ENCODE measurements around the gene MARVELD2.

Gene MARVELD2

GRCh38 chr5:69485471-69485870 is 70.6 kb downstream of the MARVELD2 start:
- H3K9ac ChIP-seq (ENCODE audit: insufficient read length), result no peak overlapping the region
- H3K4me3 ChIP-seq, result no peak overlapping the region
- H3K36me3 ChIP-seq (ENCODE audit: insufficient read depth, low read length), result no peaks in the 10 kb centered on the region
- no peak overlapping the region for H3K27ac ChIP-seq
- H3K9me3 ChIP-seq (ENCODE audit: low read depth, low read length), result no peaks in the 10 kb centered on the region
- DNase-seq (ENCODE audit: low read depth, low spot score), result no peak
- no peak for TF ChIP-seq FOXP2 (optimal IDR thresholded peaks at IDR 0.05; ENCODE audit: control extremely low read depth, extremely low read length, insufficient read depth)
- TF ChIP-seq EZH2 (IDR thresholded peaks at IDR 0.05), result no peak
- TF ChIP-seq POLR2AphosphoS5 (IDR thresholded peaks at IDR 0.05; ENCODE audit: borderline replicate concordance, low read depth, low read length), result no peak

GRCh38 chr5:69489246-69489645 is 74.3 kb downstream of the MARVELD2 start:
- TF ChIP-seq FOXP2 (optimal IDR thresholded peaks at IDR 0.05; ENCODE audit: control extremely low read depth, extremely low read length, insufficient read depth), result no peak
- no peak for TF ChIP-seq EZH2 (IDR thresholded peaks at IDR 0.05)
- no peak for TF ChIP-seq POLR2AphosphoS5 (IDR thresholded peaks at IDR 0.05; ENCODE audit: borderline replicate concordance, low read depth, low read length)
- no peak for DNase-seq (ENCODE audit: low read depth, low spot score)
- Histone ChIP-seq H3K4me3 (no peak overlapping the region), H3K27ac (no peak overlapping the region), H3K9ac (ENCODE audit: insufficient read length) (no peak overlapping the region), H3K9me3 (ENCODE audit: low read depth, low read length) (no peaks in the 10 kb centered on the region), H3K36me3 (ENCODE audit: insufficient read depth, low read length) (no peaks in the 10 kb centered on the region)

- H3K36me3 ChIP-seq (ENCODE audit: insufficient read depth, low read length), result no peaks in the 10 kb centered on the region
- H3K9me3 ChIP-seq (ENCODE audit: low read depth, low read length), result no peaks in the 10 kb centered on the region
- no peak overlapping the region for H3K27ac ChIP-seq
- no peak overlapping the region for H3K4me3 ChIP-seq
- TF ChIP-seq POLR2AphosphoS5 (IDR thresholded peaks at IDR 0.05; ENCODE audit: borderline replicate concordance, low read depth, low read length) (no peak), EZH2 (IDR thresholded peaks at IDR 0.05) (no peak), FOXP2 (optimal IDR thresholded peaks at IDR 0.05; ENCODE audit: control extremely low read depth, extremely low read length, insufficient read depth) (no peak)
- no peak overlapping the region for H3K9ac ChIP-seq (ENCODE audit: insufficient read length)
- DNase-seq (ENCODE audit: low read depth, low spot score), result no peak
These were observed 76.1 kb downstream of the MARVELD2 start for GRCh38 chr5:69491027-69491426.

- Histone ChIP-seq H3K4me3 (peak overlapping the region; percentile 92), H3K27ac (no peak overlapping the region), H3K9me3 (ENCODE audit: low read depth, low read length) (no peaks in the 10 kb centered on the region), H3K36me3 (ENCODE audit: insufficient read depth, low read length) (no peaks in the 10 kb centered on the region), H3K9ac (ENCODE audit: insufficient read length) (peak overlapping the region; percentile 18)
- DNase-seq (ENCODE audit: low read depth, low spot score), result no peak
- TF ChIP-seq POLR2AphosphoS5 (IDR thresholded peaks at IDR 0.05; ENCODE audit: borderline replicate concordance, low read depth, low read length) (no peak), EZH2 (IDR thresholded peaks at IDR 0.05) (no peak), FOXP2 (optimal IDR thresholded peaks at IDR 0.05; ENCODE audit: control extremely low read depth, extremely low read length, insufficient read depth) (no peak)
These were observed 77.0 kb downstream of the MARVELD2 start for GRCh38 chr5:69491838-69492390.

- TF ChIP-seq FOXP2 (optimal IDR thresholded peaks at IDR 0.05; ENCODE audit: control extremely low read depth, extremely low read length, insufficient read depth), result no peak
- TF ChIP-seq POLR2AphosphoS5 (IDR thresholded peaks at IDR 0.05; ENCODE audit: borderline replicate concordance, low read depth, low read length), result peak; percentile 77
- no peaks in the 10 kb centered on the region for H3K36me3 ChIP-seq (ENCODE audit: insufficient read depth, low read length)
- H3K4me3 ChIP-seq, result peak within 1 kb of the TSS; percentile 92
- no peak within 1 kb of the TSS for H3K27ac ChIP-seq
- DNase-seq (ENCODE audit: low read depth, low spot score), result no peak
- H3K9ac ChIP-seq (ENCODE audit: insufficient read length), result peak within 1 kb of the TSS; percentile 62
- no peaks in the 10 kb centered on the region for H3K9me3 ChIP-seq (ENCODE audit: low read depth, low read length)
These were observed 77.5 kb downstream of the MARVELD2 start, which contains the start of gene OCLN for GRCh38 chr5:69492391-69492922. Gene OCLN (plus strand): TSS chr5:69492790. CDS start chr5:69504245, 11,455 bp downstream.

GRCh38 chr5:69492923-69493395 is 78.0 kb downstream of the MARVELD2 start:
- no peak for TF ChIP-seq EZH2 (IDR thresholded peaks at IDR 0.05)
- no peak for TF ChIP-seq FOXP2 (optimal IDR thresholded peaks at IDR 0.05; ENCODE audit: control extremely low read depth, extremely low read length, insufficient read depth)
- no peak for TF ChIP-seq POLR2AphosphoS5 (IDR thresholded peaks at IDR 0.05; ENCODE audit: borderline replicate concordance, low read depth, low read length)
- peak overlapping the region; percentile 92 for H3K4me3 ChIP-seq
- no peak for DNase-seq (ENCODE audit: low read depth, low spot score)
- H3K36me3 ChIP-seq (ENCODE audit: insufficient read depth, low read length), result no peaks in the 10 kb centered on the region
- H3K27ac ChIP-seq, result no peak overlapping the region
- H3K9me3 ChIP-seq (ENCODE audit: low read depth, low read length), result no peaks in the 10 kb centered on the region
- H3K9ac ChIP-seq (ENCODE audit: insufficient read length), result peak overlapping the region; percentile 62

GRCh38 chr5:69493396-69494133 is 78.6 kb downstream of the MARVELD2 start:
- TF ChIP-seq POLR2AphosphoS5 (IDR thresholded peaks at IDR 0.05; ENCODE audit: borderline replicate concordance, low read depth, low read length), result no peak
- TF ChIP-seq EZH2 (IDR thresholded peaks at IDR 0.05), result no peak
- TF ChIP-seq FOXP2 (optimal IDR thresholded peaks at IDR 0.05; ENCODE audit: control extremely low read depth, extremely low read length, insufficient read depth), result no peak
- Histone ChIP-seq H3K27ac (no peak overlapping the region), H3K4me3 (peak overlapping the region; percentile 92), H3K9me3 (ENCODE audit: low read depth, low read length) (no peaks in the 10 kb centered on the region), H3K9ac (ENCODE audit: insufficient read length) (peak overlapping the region; percentile 62), H3K36me3 (ENCODE audit: insufficient read depth, low read length) (no peaks in the 10 kb centered on the region)
- DNase-seq (ENCODE audit: low read depth, low spot score), result no peak

All from SK-N-MC (cell line).